Measurements from ENCODE around the gene CAPZA2. TPM values are rescaled to one million over a fixed set of nuclear protein-coding genes. Genes with fewer than 3 reads are reported as not detected.

The CAPZA2 gene
- total and polyA plus RNA-seq, 9 of the 15 experiments (the other 6 are each of a cell fraction or from before 2014, with no cell fraction given): 67.0 to 524 (median 176) TPM

DNA sequence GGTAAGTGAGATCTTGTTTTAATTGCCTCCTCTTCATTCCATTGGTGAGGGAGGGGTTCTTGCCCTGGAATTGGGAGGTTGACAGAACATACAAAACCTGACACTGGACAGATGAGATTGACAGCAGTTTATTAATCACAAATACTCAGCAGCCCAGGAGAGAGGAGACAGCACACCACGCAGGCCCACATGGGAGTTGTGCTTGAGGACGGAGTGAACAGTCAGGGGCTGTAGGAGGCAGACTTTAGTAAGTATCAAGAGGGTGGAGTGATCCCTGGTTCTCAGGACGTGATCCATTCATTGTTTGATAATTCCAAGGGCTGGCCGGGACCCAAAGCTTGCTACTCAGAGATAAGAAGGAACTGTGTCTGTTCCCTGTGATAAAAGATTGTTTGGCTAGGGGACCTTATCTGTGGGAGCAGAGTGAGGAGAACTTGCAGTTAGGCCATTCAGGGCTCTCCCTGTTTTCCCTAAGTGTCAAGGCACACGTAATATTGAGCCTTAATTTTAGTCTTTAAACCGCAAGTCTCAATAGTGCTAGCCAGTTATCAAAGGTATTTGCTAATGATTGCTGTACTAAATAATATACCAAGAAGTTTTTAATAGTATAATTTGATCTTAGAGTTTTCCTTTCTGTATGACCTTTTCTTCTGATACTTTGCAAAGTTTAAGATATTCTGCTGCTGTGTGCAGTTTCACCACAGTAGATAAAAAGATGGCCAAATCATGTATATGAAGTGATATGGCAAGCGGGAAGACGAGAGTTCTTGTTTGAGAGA lies 14.5 kb downstream of the CAPZA2 start (continued):
- TF ChIP-seq, protein P1, sequence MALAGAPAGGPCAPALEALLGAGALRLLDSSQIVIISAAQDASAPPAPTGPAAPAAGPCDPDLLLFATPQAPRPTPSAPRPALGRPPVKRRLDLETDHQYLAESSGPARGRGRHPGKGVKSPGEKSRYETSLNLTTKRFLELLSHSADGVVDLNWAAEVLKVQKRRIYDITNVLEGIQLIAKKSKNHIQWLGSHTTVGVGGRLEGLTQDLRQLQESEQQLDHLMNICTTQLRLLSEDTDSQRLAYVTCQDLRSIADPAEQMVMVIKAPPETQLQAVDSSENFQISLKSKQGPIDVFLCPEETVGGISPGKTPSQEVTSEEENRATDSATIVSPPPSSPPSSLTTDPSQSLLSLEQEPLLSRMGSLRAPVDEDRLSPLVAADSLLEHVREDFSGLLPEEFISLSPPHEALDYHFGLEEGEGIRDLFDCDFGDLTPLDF (CRISPR knock-in tag; IDR thresholded peaks at IDR 0.05): peak; percentile 28
- TF ChIP-seq BCOR (IDR thresholded peaks at IDR 0.05) (peak; percentile 97), LARP7 (IDR thresholded peaks at IDR 0.05) (no peak), TFE3 (CRISPR knock-in tag; IDR thresholded peaks at IDR 0.05) (no peak), USF2 (CRISPR knock-in tag; IDR thresholded peaks at IDR 0.05) (no peak), THAP7 (CRISPR knock-in tag; IDR thresholded peaks at IDR 0.05) (no peak), ZNF586 (CRISPR knock-in tag; conservative IDR thresholded peaks at IDR 0.05) (no peak), SNRNP70 (optimal IDR thresholded peaks at IDR 0.05; ENCODE audit: low read depth, low read length) (no peak), ZNF324 (CRISPR knock-in tag; IDR thresholded peaks at IDR 0.05) (no peak), SMARCA4 (IDR thresholded peaks at IDR 0.05) (peak; percentile 100), RCOR1 (IDR thresholded peaks at IDR 0.05; ENCODE audit: borderline replicate concordance in 1 of 2, low read depth in 2 of 2, low read length in 2 of 2) (peak; percentile 95 to 100), MEIS2 (IDR thresholded peaks at IDR 0.05; ENCODE audit: partially characterized antibody) (peak; percentile 96), PHB (CRISPR knock-in tag; IDR thresholded peaks at IDR 0.05) (no peak), FOXK1 (CRISPR knock-in tag; IDR thresholded peaks at IDR 0.05; ENCODE audit: borderline replicate concordance) (no peak), PCBP2 (IDR thresholded peaks at IDR 0.05; ENCODE audit: low read depth, low read length, poor library complexity, severe bottlenecking) (no peak), EP300 (IDR thresholded peaks at IDR 0.05; ENCODE audit: low read length) (peak; percentile 100), SFPQ (IDR thresholded peaks at IDR 0.05; ENCODE audit: low read depth, low read length) (no peak), MCM3 (IDR thresholded peaks at IDR 0.05) (no peak), DIDO1 (tag; IDR thresholded peaks at IDR 0.05; ENCODE audit: low read depth) (peak; percentile 58; the same call in 1 of the 2 replicates)
- TF ChIP-seq, protein P2, sequence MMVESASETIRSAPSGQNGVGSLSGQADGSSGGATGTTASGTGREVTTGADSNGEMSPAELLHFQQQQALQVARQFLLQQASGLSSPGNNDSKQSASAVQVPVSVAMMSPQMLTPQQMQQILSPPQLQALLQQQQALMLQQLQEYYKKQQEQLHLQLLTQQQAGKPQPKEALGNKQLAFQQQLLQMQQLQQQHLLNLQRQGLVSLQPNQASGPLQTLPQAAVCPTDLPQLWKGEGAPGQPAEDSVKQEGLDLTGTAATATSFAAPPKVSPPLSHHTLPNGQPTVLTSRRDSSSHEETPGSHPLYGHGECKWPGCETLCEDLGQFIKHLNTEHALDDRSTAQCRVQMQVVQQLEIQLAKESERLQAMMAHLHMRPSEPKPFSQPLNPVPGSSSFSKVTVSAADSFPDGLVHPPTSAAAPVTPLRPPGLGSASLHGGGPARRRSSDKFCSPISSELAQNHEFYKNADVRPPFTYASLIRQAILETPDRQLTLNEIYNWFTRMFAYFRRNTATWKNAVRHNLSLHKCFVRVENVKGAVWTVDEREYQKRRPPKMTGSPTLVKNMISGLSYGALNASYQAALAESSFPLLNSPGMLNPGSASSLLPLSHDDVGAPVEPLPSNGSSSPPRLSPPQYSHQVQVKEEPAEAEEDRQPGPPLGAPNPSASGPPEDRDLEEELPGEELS (CRISPR knock-in tag; IDR thresholded peaks at IDR 0.05; ENCODE audit: borderline replicate concordance): no peak

Measured in K562 (cell line).